Measurements from ENCODE around the gene P3H2. TPM values are rescaled to one million over a fixed set of nuclear protein-coding genes. Genes with fewer than 3 reads are reported as not detected.

Gene P3H2
- polyA plus RNA-seq, 12 donors: 41.9 to 82.6 (median 52.5) TPM; not detected in 1

DNA sequence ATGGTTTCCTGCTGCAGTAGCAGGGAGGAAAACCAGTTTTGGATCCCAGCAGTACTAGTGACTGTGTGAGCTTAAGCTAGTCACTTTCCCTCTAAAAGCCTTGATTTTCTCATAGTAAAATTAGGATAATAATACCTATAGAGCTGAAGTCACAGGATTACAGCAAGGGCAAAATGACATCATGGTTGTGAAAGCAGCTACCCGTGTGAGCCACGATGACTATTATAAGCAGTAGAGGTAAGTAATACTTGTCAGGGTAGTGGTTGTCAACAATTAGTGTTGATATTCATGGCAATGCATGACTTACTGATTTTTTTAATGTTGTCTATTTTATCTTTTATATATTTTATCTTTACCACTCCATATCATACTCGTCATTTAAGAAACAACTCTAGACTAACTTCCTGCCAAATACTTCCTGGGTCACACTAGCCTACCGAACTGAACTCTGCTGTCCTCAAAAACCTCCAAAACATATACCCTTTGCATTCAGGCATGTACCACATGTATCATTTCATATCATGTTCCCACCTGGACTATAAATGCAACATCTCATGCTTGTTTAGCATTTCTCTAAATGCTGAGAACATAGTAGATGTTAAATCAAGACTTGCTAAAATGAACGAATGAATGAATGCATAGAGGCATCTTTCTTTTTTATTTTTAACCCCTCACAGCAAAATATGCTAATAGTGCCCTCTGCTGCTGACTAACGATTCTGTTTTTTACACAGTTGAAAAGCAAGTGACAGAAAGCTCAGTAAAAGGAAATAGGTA lies 172.6 kb downstream of the P3H2 start:
- DNase-seq: peak; percentile 17

DNA sequence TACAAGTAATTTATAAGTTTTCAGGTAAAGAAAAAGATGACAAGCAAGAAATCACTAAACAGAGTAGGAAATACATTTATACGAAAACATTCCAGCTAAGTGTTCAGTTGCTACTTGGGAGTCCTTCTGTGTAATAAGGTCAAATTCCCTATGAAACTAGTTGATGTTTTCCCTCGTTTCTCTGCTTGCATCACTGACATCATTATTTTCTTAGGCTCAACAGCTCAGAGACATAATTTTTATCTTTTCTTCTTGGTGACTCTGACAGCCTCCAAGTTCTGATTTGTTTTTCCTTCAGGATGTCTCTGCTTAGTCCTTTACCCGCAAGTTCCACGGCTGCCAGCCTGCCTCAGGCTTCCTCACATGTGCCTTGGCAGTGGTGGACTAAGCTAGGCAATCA lies 173.6 kb downstream of the P3H2 start:
- no peak for DNase-seq

DNA sequence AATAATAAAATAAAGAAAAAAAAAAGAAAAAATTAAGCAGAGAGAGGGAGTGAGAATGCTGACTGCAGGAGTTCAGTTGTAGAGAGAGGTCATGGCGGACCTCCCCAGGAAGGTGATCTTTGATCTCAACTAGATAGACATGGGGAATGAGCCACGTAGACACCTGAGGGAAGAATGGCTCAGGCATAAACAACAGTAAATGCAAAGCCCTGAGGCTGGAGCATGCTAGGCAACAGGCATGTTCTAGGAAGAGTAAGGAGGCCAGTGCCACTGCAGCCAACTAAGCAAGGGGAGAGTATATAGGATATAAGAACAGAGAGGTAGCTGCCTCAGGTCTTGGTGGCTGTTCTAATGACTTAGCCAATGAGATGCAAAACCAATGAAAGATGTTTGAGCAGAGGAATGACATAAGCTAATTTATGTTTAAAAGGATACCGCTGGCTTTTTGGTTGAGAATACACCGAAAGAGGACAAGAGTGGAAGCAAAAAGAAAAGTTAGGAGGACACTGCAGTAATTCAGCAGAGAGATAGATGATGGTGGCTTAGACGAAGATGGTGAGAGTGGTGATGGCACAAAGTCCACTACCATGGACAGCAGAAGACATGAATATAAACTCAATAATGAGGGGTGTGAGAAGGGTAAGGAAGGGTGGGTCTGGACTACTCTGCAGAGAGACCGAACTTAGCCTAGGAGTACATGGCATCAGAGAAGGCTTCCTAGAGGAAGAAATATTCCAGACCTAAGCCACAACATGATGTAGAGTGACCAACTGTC lies 174.6 kb downstream of the P3H2 start:
- no peak for DNase-seq

DNA sequence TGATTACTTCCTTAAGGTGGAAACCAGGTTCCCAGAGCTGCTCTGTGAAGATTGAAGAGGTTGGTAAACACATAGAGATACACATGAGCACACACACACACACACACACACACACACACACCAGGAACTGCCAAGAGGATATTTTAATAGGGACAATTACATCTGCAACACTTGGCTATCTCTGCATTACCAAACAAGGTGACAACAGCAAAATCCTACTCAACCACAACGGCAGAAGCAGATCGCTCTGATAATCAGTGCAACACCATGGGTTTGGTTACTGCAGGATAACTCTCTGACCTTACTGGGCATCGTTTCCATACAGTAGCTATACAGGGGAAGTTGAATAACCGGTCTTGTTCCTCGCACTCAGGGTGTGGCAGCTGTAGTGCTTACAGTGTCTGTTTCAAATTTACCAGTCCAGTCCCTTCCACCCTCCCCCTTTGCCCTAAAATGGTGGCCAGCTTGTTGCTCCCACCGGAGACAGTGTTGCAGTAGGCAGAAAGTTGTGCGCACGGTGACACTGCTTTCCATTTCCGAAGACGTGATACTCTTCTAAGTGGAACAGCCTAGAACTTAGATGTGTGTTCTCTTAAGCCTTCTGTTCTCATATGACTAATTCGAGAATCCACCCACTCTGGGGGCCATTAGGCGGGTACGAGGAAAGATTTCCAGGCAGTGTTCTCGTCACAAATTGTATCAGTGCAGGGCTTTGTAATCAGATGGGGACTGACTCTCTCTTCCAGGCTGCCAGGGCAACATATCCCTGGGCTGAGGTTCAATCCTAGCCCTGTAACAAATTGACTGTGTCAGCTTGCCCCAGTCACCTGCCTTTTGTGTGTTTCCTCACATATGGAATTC lies 176.2 kb downstream of the P3H2 start:
- DNase-seq: no peak

DNA sequence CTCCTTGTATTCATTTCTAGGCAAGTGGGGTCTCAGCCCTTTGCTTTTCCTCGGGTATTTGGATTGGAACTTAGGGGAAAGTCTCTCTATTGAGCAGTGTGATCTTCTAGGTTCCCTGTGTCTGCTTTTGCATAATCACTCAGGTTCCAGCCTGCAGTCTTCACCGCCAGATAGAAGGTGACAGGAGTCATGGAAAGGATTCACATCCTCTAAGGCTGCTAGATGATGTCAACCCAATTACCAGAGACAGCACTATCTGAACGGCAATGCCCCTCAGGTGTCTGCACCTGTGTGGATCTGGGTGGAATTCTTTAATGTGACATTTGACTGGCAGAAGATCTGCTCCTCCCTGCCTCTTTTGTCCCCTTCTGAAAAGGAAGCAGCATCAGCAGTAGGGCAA lies 177.7 kb downstream of the P3H2 start:
- no peak for DNase-seq

DNA sequence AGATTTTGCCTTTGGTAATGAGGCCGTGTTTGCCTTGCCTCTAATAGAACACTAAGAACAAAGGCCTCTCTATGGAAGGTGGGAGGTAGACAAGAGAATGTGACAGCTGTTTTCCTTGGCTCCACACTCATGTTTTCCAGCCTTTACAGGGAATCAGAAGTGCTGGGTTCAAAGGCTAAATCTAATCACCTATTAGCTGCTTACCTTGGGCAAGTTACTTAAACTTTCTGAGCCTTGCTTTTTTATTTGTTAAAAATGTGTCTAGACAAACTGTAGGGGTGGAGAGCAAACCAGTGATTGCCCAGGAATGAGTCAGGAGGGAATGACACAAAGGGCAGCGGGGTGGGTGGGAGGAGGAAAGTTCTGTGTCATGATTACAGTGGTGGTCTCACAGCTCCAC lies 179.0 kb downstream of the P3H2 start:
- no peak for DNase-seq

DNA sequence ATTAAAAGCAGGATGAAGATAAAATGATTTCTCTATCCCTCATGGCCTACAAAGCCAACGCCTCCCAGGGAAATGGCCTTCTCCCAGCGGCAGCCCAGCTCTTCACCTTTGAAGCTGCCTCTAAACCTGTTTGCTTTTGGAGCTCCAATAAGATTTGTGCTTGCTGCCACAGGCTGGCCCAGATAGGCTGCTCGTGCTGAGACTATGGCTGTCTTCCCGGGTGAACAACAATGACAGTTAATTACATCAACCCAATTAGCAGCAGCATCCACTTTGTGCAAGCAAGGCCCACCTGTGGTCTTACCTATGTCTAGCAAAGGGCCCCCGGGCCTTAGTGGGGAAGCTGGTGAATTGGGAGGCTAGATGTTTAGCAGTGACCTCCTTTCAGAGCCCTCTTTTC lies 179.6 kb downstream of the P3H2 start:
- no peak for DNase-seq

DNA sequence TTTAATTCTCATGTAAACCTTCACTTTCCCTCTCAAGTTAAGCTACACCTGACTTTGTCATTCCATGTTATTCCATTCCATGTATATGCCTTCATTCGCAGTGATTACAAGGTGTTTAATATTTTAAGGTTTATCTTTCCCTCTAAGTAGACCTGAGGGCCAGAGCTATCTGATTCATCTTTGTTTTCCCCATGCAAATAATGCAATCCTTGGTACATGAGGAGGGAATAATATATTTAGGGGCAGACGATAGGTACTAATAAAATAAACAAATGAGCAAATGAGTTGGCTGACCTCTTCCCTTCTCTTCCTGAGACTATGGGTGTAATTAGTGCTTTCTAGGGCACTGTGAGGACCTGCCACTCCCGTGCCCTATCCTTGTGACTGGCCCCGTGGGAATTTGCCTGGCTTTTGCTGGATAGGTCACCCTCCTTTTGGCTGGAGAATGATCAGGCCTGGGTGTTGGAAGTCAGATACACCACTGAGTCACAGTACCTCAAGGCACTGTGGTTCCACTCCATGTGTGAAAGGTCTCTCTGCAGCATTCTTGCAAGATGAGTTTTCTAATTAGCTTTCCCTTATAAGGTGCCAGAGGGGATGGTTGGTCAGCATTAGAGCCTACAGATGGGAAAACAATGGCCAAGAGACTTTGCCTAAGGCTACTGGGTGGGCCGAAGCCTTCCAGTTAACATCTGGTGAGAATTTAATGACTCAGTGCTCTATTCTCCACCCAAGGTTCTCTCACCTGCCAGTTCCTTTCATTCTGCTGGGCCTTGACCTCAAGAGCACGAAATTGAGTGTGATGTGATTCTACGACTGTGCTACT lies 183.2 kb downstream of the P3H2 start:
- DNase-seq: no peak

DNA sequence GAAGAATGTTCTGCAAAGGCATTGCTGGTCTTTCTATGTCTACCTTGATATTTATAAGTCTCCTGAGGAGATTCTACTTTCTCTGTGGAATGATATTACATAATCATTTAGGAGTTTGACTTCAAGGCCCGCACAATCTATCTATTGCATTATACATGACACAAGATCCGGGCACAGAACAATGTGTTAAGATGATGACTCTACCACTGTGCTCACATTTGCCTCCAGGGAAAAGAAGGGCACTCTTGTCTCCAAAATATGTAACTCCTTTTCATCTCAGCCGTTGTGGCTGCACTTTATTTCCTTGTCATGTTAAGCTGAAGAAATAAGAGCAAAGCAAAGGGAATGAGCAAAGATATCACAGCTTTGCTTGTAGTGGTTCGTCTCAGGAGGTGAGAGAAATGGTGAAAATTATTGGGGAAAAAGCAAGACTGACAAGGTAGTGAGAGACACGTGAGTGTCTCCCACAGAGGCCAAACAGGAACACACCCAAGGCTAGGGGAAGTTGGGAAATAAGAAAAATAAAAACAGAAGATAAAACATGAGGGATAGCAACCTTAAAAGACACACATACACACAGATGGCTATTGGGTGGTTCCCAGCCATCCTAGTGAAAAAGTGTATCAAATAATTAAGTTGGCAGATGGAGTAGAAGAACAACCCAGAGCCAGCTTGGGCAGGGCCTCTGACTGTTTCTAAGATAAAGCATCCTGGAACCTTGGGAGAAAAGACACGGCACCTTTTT lies 184.3 kb downstream of the P3H2 start:
- DNase-seq: no peak

DNA sequence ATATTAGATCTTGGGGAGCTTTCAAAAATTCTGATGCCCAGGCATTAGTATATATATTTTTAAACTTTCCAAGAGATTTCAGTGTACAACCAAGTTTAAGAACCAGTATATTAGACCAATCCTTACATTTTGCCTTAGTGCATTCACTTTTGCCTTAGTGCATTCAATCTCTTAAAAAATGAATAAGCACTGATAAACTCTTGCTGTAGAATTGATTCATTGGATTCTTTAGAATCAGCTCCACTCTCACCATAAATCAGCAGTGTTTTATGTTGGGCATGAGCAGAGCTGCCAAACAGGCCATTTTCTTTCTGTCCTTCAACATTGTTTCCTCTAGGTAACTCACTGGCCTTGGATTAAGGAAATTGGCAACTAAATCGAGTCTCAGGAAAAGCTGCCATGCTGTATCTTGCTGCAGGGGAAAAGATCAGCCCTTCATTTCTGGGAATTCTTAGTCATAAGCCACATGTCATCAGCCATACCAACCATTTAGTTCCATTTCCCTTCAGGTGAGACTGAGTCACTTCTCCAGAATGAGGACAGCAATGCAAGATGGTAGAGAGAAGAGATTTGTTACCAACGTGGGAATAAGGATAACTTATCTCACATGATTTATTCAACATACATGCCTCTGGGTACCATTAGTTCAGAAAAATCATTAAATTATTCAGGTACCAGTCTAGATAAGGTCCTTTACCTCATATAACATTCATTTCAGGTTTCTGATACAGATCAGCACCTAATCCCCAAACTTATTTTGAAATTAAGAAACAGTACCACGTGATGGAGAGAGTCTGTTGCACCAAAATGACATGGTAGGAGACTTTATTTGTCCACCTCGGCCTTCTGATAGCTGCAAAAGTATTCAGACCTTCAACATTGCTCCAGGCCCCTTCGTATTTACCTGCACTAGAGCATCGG lies 192.5 kb downstream of the P3H2 start:
- DNase-seq: no peak

DNA sequence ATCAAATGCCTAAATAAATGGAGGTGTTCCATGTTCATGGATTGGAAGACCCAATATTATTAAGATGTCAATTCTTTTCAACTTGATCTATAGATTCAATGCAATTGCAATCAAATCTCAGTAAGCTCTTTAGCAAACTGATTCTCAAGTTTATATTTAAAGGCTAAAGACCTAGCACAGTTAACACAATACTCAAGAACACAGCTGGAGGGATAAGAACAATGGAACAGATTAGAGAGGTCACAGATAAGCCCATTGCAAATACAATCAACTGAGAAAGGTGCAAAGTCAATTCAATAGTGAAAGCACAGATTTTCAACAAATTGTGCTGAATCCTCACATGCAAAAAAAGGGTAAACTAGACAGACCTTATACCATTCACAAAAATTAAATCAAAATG lies 198.9 kb downstream of the P3H2 start:
- DNase-seq: no peak

DNA sequence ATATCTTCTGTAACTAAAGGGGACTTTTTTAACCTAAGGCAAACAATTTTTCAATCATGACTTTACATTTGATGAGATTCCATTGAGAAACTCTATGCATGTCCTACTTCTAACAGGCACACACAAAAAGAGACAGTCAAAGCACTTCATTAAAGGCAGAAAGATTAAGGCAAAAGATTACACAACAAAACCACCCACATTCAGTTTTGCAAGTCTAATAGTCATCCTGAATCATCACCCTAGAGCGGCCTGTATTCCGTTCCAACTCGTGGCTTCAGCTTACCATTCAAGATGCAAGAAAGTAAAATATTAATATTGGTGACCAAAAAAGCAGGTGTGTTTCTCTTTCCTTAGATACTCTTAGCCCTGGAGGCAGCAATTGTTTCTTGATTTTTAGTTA lies 205.9 kb downstream of the P3H2 start:
- no peak for DNase-seq

DNA sequence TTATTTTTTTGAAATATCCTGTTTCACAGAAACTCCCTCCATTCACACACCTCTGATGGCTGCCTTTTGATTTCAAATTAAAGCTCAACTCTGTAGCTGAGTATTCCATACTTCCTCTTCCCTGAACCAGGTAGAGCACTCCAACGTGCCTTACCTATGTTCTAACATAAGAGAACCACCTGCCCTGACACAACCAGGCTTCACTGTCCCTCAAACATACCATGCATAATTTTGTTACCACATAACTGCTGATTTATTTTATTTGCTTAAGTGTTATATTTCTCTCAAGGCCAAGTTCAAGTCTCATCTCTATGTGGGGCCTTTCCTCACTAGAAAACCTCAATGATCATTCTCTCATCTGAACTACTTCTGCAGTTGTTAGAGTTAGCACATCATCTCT lies 209.7 kb downstream of the P3H2 start:
- DNase-seq: no peak

DNA sequence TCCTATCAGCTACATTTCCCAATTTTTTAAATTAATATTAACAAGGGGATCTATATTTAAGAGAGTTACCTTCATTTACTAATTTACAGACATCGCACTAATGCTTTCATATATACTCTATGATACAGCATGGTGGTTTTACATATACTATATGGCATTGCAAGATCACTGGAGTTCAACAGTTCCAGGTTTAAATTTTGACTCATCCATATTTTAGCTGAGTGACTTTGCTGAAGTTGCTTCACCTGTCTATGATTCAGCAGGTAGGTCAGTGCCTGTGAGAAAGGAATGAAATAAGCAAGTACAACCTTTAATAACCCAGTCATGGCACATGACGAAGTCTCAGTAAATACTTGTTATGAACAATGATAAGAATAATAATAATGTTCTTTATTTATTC lies 211.1 kb downstream of the P3H2 start:
- no peak for DNase-seq

DNA sequence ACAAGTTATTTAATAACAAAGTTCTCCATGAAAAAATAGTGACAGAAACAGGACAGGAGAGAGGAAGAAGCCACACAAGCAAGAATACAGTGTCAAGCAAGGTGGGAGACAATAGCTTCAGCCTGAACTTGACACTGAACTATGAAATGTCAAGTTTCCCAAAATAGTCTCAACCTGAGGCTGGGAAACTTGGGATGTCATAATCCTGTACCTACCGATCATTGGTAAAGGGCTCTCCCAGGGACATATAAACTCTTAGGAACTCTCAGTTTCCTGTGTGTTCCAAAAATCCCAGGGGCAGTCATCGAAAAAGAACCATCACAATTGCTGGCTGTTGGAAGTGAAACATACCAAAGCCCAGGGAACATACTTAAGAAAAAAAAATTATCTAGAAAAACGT lies 211.6 kb downstream of the P3H2 start:
- no peak for DNase-seq

DNA sequence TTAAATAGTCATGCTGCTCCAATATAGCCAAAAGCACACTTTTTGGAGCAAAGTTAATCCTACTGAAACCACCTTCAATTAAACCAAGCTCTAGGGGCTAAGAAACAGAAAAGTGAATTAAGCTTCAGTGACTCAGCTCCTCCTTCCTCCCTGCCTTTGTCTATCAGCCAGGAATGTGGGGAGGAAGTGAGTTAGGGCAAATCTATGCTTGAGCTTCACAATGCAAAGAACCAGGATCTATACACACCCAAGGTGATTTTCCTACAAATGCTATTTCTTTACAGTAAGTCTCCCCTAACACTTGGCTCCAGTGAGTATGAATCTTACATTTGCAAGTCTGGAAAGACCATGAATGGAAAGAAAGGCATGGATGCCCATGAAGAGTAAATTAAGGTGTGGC lies 212.1 kb downstream of the P3H2 start:
- DNase-seq: no peak

DNA sequence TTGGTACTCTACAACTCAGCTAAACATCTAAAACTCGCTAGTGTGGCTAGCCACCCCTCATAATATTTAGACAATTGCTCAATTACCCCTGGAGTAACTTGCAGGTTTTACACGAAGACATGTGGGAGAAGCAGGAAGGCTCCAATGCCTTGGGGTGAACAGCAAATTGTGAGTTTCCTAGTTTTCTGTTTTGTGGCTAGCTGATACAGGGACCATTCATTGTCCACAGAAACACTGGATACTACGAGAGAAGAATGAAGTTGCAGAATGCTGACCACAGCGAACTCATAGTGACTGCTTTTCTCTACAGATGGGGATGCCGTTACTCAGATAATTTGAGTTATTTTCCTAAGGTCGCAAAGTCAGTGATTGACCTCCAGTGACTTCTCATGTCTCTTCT lies 212.9 kb downstream of the P3H2 start:
- DNase-seq: no peak
